Activated T-cell treated with anti-CD3 and anti-CD28 coated beads, Interleukin-2, amount 50 U/mL, for 24 hours (primary cell): ENCODE measurements around the gene LEMD1.

Experiments used
- DNase-seq: peaks from one replicate; pipeline ENCODE4 v3.0.0-alpha.2; 2020
- H3K27ac Mint-ChIP-seq: 2 replicates; pipeline ENCODE4 v1.8.0; 2020; ENCODE audit warnings: mild to moderate bottlenecking, mixed read lengths
- H3K27me3 Mint-ChIP-seq: 2 replicates; pipeline ENCODE4 v1.8.0; 2020; ENCODE audit warnings: mixed read lengths
- H3K36me3 Mint-ChIP-seq: 2 replicates; pipeline ENCODE4 v1.8.0; 2020; ENCODE audit warnings: low read depth, mixed read lengths
- H3K4me1 Mint-ChIP-seq: 2 replicates; pipeline ENCODE4 v1.8.0; 2020; ENCODE audit warnings: low read depth, mixed read lengths
- H3K4me3 Mint-ChIP-seq: 2 replicates; pipeline ENCODE4 v1.8.0; 2020; ENCODE audit warnings: mild to moderate bottlenecking, moderate library complexity, mixed read lengths
- H3K9me3 Mint-ChIP-seq: 2 replicates; pipeline ENCODE4 v1.8.0; 2020; ENCODE audit warnings: mixed read lengths

LEMD1 gene

DNA sequence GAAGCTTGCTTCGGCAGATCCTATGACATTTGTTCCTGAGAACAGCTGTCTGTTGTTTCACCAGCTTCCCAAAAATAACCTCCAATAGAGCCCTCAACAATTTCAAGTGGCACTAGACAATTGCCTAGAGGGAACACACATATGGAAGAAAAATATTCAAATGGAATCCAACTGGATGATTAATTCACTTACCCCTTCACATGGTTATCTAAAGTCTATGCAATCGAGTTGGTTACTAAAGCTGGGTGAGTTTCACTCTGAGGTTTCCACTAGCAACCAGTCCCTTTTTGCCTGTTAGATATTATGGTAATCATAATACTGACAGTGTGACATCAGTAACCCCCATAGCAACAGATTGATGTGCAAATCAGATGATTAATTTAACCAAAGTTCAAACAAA lies at the start of gene LEMD1:
Gene LEMD1 (minus strand): TSS at position 259 of the 400 bp plus-strand sequence. CDS start 1,520 bp downstream, outside the sequence.
- no peaks in the 10 kb centered on the region for H3K36me3 Mint-ChIP-seq
- H3K9me3 Mint-ChIP-seq: no peaks in the 10 kb centered on the region
- peaks cover 4% of the 10 kb centered on the region for H3K27me3 Mint-ChIP-seq
- H3K27ac Mint-ChIP-seq: no peak within 1 kb of the TSS
- no peak within 1 kb of the TSS for H3K4me3 Mint-ChIP-seq
- H3K4me1 Mint-ChIP-seq: no peaks in the 10 kb centered on the region
- no peak for DNase-seq

DNA sequence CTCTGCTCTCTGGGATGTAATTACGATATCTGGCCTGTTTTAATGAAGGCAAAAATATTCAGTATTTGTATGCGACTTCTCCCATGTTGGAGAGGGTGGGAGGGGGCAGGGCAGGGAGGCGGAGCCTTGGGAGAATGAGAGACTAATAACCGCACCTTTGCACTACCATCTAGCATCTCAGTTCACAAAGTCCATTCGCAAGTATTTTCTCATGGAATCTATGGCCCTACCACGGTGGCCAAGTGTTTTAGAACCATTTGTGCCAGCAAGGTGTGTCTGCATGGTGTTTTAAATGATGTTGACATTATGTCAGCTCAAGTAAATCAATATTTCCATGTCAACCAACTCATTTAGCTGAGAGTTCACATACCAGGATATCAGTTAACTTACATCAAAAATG lies 48.3 kb upstream of the LEMD1 start:
- H3K36me3 Mint-ChIP-seq: no peaks in the 10 kb centered on the region
- H3K27me3 Mint-ChIP-seq: peaks cover 55% of the 10 kb centered on the region
- peaks cover 7% of the 10 kb centered on the region for H3K9me3 Mint-ChIP-seq
- no peak overlapping the region for H3K4me3 Mint-ChIP-seq
- no peak for DNase-seq
- peaks cover 5% of the 10 kb centered on the region for H3K4me1 Mint-ChIP-seq
- H3K27ac Mint-ChIP-seq: no peak overlapping the region

DNA sequence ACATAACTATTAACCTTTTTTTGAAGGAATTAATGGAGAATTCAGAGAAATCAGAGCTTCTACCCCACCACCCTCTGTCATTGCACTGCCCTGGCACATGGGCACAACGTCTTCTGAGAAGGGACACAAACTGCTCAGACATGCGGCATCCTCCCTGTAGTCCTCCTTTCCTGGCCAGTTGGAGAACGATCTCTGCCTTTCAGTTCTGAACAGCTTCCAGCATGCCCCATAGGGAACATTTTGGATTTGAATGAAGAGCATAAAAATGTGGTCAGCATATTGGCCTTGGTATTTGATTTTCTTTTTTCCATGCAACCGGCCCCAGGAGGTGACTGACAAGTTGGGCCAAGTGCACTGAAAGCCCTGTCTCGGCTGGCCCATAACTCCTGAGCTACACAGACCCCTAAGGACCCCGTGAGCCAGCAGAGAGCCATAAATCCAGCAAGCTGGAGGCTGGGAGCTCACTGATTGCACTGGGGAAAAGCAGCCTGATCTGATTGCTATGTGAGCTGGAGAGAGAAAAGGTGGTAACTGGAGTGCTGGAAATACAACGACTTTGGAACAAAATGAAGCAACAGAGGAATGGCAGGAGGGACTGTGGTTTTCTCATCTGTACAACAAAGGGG lies 44.9 kb upstream of the LEMD1 start:
- Mint-ChIP-seq H3K9me3 (no peaks in the 10 kb centered on the region), H3K36me3 (no peaks in the 10 kb centered on the region), H3K27me3 (peaks cover 26% of the 10 kb centered on the region), H3K27ac (no peak overlapping the region), H3K4me1 (no peaks in the 10 kb centered on the region), H3K4me3 (no peak overlapping the region)
- DNase-seq: no peak

DNA sequence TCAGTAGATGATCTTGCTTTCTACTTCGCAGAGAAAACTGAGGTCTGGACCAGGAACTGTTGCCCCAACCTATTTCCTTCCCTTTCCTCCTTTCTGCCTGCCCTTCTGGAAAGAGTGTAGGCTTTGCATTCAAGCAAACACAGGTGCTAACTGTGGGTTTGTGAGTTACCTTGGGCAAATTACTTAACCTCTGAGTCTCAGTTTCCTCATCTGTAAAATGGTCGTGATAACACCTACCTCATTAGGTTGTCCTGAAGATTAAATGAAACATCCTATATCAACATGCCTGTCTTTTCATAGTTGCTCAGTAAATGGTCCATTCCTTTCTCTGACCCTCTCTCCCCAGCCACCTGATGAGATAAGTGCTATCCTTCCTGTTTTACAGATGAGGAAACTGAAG lies 43.5 kb upstream of the LEMD1 start:
- no peak for DNase-seq
- Mint-ChIP-seq H3K27ac (no peak overlapping the region), H3K36me3 (no peaks in the 10 kb centered on the region), H3K9me3 (no peaks in the 10 kb centered on the region), H3K4me3 (no peak overlapping the region), H3K4me1 (no peaks in the 10 kb centered on the region), H3K27me3 (peaks cover 30% of the 10 kb centered on the region)

GRCh38 chr1:205458777-205459566 lies 37.1 kb upstream of the LEMD1 start:
- Mint-ChIP-seq H3K27ac (no peak overlapping the region), H3K27me3 (peaks cover 63% of the 10 kb centered on the region), H3K36me3 (no peaks in the 10 kb centered on the region), H3K4me3 (no peak overlapping the region), H3K9me3 (no peaks in the 10 kb centered on the region), H3K4me1 (peaks cover 13% of the 10 kb centered on the region)
- no peak for DNase-seq

- H3K4me3 Mint-ChIP-seq: peak overlapping the region; percentile 25
- peaks cover 13% of the 10 kb centered on the region for H3K4me1 Mint-ChIP-seq
- no peaks in the 10 kb centered on the region for H3K9me3 Mint-ChIP-seq
- H3K27ac Mint-ChIP-seq: no peak overlapping the region
- H3K27me3 Mint-ChIP-seq: peaks cover 81% of the 10 kb centered on the region
- peak; percentile 43 for DNase-seq
- H3K36me3 Mint-ChIP-seq: no peaks in the 10 kb centered on the region
These were observed 35.3 kb upstream of the LEMD1 start for GRCh38 chr1:205456868-205457745.

GRCh38 chr1:205456383-205456867 lies 34.6 kb upstream of the LEMD1 start:
- no peaks in the 10 kb centered on the region for H3K9me3 Mint-ChIP-seq

DNA sequence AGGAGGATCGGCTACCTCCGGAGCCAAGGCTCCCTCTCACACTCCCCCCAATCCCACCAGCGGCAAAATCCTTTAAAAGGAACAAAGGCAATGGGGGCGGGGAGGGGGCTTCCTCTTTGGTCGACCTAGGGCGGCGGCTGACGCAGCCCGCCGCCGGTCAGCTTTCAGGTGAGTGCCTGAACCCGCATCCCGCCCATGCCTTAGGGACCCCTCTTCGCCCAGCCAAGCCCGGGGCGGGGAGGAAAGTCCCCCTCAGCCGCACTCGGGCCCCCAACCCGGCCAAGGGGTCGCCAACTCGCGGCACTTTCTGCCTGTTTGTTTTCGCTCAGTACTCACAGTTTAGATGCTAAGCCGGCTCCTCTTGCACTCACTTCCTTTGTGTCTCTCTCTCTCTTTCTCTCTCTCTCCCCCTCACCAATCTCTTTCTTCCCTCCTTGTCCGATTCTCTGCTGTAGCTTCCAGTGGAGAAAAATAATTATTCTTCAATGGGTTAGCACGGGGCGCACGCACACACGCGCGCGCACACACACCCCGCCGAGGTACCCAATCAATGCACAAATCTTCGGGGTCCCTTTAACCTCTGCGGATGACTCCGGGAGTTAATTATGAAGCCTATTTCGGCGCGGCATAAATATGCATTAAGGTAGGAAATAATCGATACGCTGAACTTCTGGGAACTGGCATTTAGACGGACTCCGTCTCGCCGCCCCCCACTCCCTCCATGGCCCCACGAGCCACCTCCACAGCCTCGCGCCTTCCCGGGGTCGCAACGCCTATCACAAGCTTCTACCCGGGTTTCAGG lies 33.9 kb upstream of the LEMD1 start, which contains the start of gene BLACAT1:
Gene BLACAT1 (minus strand): TSS at position 465 of the 802 bp plus-strand sequence.
- H3K36me3 Mint-ChIP-seq: no peaks in the 10 kb centered on the region

More at GRCh38 chr1:205456383-205456867, 34.6 kb upstream of the LEMD1 start:
- Mint-ChIP-seq H3K27ac (no peak overlapping the region), H3K36me3 (no peaks in the 10 kb centered on the region), H3K4me1 (peaks cover 13% of the 10 kb centered on the region), H3K4me3 (peak overlapping the region; percentile 73), H3K27me3 (peaks cover 85% of the 10 kb centered on the region)
- DNase-seq: peak; percentile 42

GRCh38 chr1:205454903-205455335 lies 33.1 kb upstream of the LEMD1 start:
- peaks cover 13% of the 10 kb centered on the region for H3K4me1 Mint-ChIP-seq
- no peaks in the 10 kb centered on the region for H3K36me3 Mint-ChIP-seq
- H3K27ac Mint-ChIP-seq: no peak overlapping the region
- H3K4me3 Mint-ChIP-seq: no peak overlapping the region
- H3K9me3 Mint-ChIP-seq: no peaks in the 10 kb centered on the region
- peaks cover 85% of the 10 kb centered on the region for H3K27me3 Mint-ChIP-seq
- DNase-seq: no peak

More for the DNA sequence above, 33.9 kb upstream of the LEMD1 start, which contains the start of gene BLACAT1:
- peaks cover 85% of the 10 kb centered on the region for H3K27me3 Mint-ChIP-seq
- H3K4me3 Mint-ChIP-seq: peak within 1 kb of the TSS; percentile 73
- no peak for DNase-seq
- H3K9me3 Mint-ChIP-seq: no peaks in the 10 kb centered on the region
- H3K27ac Mint-ChIP-seq: no peak within 1 kb of the TSS
- peaks cover 13% of the 10 kb centered on the region for H3K4me1 Mint-ChIP-seq

DNA sequence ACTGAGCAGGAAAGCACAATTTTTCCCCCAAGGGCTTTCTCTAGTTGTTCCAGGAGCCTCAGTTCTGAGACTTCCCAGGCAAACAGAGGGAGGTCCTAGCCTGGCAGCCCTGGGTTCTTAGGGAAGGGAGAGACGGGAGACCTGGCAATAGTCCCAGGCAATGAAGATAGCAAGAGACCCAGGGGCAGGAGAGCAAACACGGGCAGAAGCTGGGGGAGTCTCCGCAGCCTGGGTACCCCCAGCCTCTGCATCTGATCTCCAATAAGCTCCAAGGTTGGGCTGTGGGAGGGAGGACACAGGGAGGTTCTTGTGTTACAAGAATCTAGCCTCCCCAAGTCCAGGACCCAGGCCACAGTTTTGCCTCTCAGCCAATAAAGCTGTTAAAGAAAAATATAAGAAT lies 31.6 kb upstream of the LEMD1 start:
- Mint-ChIP-seq H3K27ac (no peak overlapping the region), H3K4me3 (no peak overlapping the region), H3K27me3 (peaks cover 72% of the 10 kb centered on the region), H3K9me3 (no peaks in the 10 kb centered on the region), H3K4me1 (peaks cover 18% of the 10 kb centered on the region), H3K36me3 (no peaks in the 10 kb centered on the region)
- no peak for DNase-seq

- Mint-ChIP-seq H3K4me3 (no peak overlapping the region), H3K27me3 (peaks cover 67% of the 10 kb centered on the region), H3K36me3 (no peaks in the 10 kb centered on the region), H3K9me3 (no peaks in the 10 kb centered on the region), H3K4me1 (peaks cover 18% of the 10 kb centered on the region), H3K27ac (no peak overlapping the region)
- DNase-seq: no peak
These were observed 31.1 kb upstream of the LEMD1 start for GRCh38 chr1:205452933-205453332.

DNA sequence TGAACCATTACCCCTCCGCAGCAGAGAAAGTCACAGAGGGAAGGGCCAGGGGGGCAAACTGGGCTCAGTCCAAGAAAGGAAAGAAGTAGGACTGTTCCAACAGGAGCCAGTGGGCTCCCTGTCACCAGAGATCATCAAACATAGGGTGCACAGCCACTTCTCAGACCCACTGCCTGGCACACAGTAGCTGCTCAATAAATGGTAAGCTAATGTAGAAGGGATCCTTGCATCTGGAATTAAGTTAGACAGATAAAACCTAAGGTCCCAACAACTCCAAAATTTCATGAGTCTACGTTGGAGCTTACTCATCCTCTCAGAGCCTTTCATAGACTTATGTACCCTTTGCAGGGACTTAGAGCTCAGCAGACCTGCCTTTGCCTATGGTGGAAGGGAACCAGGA lies 30.5 kb upstream of the LEMD1 start:
- no peaks in the 10 kb centered on the region for H3K36me3 Mint-ChIP-seq
- H3K27me3 Mint-ChIP-seq: peaks cover 61% of the 10 kb centered on the region

DNA sequence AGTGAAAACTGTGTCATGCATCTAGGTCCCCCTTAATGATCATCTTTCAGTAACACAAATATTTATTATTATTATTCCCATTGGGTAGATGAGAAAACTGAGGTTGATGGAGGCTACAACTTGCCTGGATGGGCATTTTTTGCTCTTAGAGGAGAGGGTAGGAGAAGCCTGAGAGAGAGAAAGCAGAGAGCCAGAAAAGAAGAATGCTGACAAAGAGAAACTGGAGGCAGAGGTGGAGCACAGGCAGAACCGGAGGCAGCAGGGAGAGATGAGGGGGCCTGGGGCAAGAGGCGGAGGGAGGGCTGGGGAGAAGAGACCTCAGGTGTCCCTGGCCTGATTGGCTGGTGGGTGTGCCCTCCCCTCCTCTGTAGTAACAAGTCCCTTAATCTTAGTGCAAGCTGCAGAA lies 29.9 kb upstream of the LEMD1 start:
- Mint-ChIP-seq H3K27ac (no peak overlapping the region), H3K4me1 (peaks cover 15% of the 10 kb centered on the region), H3K36me3 (no peaks in the 10 kb centered on the region), H3K4me3 (no peak overlapping the region), H3K9me3 (no peaks in the 10 kb centered on the region), H3K27me3 (peaks cover 60% of the 10 kb centered on the region)
- no peak for DNase-seq

More for the DNA sequence above, 30.5 kb upstream of the LEMD1 start:
- DNase-seq: no peak
- no peaks in the 10 kb centered on the region for H3K9me3 Mint-ChIP-seq
- H3K4me1 Mint-ChIP-seq: peaks cover 15% of the 10 kb centered on the region
- no peak overlapping the region for H3K4me3 Mint-ChIP-seq
- no peak overlapping the region for H3K27ac Mint-ChIP-seq
